ENCODE measurements around the gene OR5C1. TPM values are rescaled to one million over a fixed set of nuclear protein-coding genes. Genes with fewer than 3 reads are reported as not detected.

Gene OR5C1
- total RNA-seq (not detected), polyA plus RNA-seq (not detected)
- long read RNA-seq, donor 1, partial matches to known transcripts, result 0 of 1 reads
- long read RNA-seq, donor 1, other reads (novel, unspliced or antisense), result 0 of 1 reads
- long read RNA-seq, donor 2, result 0 reads

GRCh38 chr9:122788831-122789230 lies at the start of gene OR5C1:
Gene OR5C1, plus strand, starts transcription at chr9:122788933. Its CDS starts 0 bp downstream, at chr9:122788933.
- Histone ChIP-seq H3K27me3 (ENCODE audit: control insufficient read depth in 1 of 2, insufficient read depth in 2 of 2, low read length in 1 of 2) (no peaks in the 10 kb centered on the region), H3K4me1 (ENCODE audit: control insufficient read depth in 1 of 2, insufficient read depth in 2 of 2, low read length in 2 of 2) (no peaks in the 10 kb centered on the region), H3K27ac (ENCODE audit: low read depth in 1 of 2, low read length in 2 of 2) (no peak within 1 kb of the TSS), H3K36me3 (ENCODE audit: control insufficient read depth in 1 of 2, insufficient read depth in 2 of 2, low read length in 1 of 2) (no peaks in the 10 kb centered on the region), H3K9me3 (ENCODE audit: control insufficient read depth, low read length) (no peaks in the 10 kb centered on the region), H3K4me3 (ENCODE audit: low read length in 2 of 2) (no peak within 1 kb of the TSS)
- no peak for DNase-seq
- intact Hi-C loops (cut with DNase I), result no loop called here
- WGBS, 2 donors, result 94 to 95% methylated on average over 12 of the region's 12 CpGs
- ATAC-seq (ENCODE audit: low FRiP score), result no peak

GRCh38 chr9:122742003-122742402 lies 46.7 kb upstream of the OR5C1 start, which contains the start of gene OR1L6:
Gene OR1L6, plus strand, starts transcription at chr9:122742303. Its CDS starts 7,545 bp downstream, at chr9:122749848.
- Histone ChIP-seq H3K9me3 (ENCODE audit: control insufficient read depth, low read length) (peaks cover 5% of the 10 kb centered on the region), H3K36me3 (ENCODE audit: control insufficient read depth in 1 of 2, insufficient read depth in 2 of 2, low read length in 1 of 2) (no peaks in the 10 kb centered on the region), H3K27ac (ENCODE audit: low read depth in 1 of 2, low read length in 2 of 2) (no peak within 1 kb of the TSS), H3K4me3 (ENCODE audit: low read length in 2 of 2) (no peak within 1 kb of the TSS), H3K4me1 (ENCODE audit: control insufficient read depth in 1 of 2, insufficient read depth in 2 of 2, low read length in 2 of 2) (no peaks in the 10 kb centered on the region), H3K27me3 (ENCODE audit: control insufficient read depth in 1 of 2, insufficient read depth in 2 of 2, low read length in 1 of 2) (no peaks in the 10 kb centered on the region)
- WGBS, 2 donors, result 51 to 65% methylated on average over 6 of the region's 6 CpGs
- intact Hi-C loops (cut with DNase I), result no loop called here
- ATAC-seq (ENCODE audit: low FRiP score), result no peak
- DNase-seq, result no peak

GRCh38 chr9:122754825-122755224 lies 33.9 kb upstream of the OR5C1 start:
- DNase-seq, result no peak
- no peaks in the 10 kb centered on the region for H3K27me3 ChIP-seq (ENCODE audit: control insufficient read depth in 1 of 2, insufficient read depth in 2 of 2, low read length in 1 of 2)
- intact Hi-C loops (cut with DNase I), result no loop called here
- no peak for ATAC-seq (ENCODE audit: low FRiP score)
- no peaks in the 10 kb centered on the region for H3K4me1 ChIP-seq (ENCODE audit: control insufficient read depth in 1 of 2, insufficient read depth in 2 of 2, low read length in 2 of 2)
- H3K9me3 ChIP-seq (ENCODE audit: control insufficient read depth, low read length), result peaks cover 7% of the 10 kb centered on the region
- H3K27ac ChIP-seq (ENCODE audit: low read depth in 1 of 2, low read length in 2 of 2), result no peak overlapping the region
- no peak overlapping the region for H3K4me3 ChIP-seq (ENCODE audit: low read length in 2 of 2)
- 29% methylated on average over 2 of the region's 2 CpGs for WGBS, 2 donors
- no peaks in the 10 kb centered on the region for H3K36me3 ChIP-seq (ENCODE audit: control insufficient read depth in 1 of 2, insufficient read depth in 2 of 2, low read length in 1 of 2)

- whole genome bisulfite sequencing, 2 donors, result 75 to 80% methylated on average over 4 of the region's 4 CpGs
- Histone ChIP-seq H3K9me3 (ENCODE audit: control insufficient read depth, low read length) (peaks cover 7% of the 10 kb centered on the region), H3K36me3 (ENCODE audit: control insufficient read depth in 1 of 2, insufficient read depth in 2 of 2, low read length in 1 of 2) (no peaks in the 10 kb centered on the region), H3K27ac (ENCODE audit: low read depth in 1 of 2, low read length in 2 of 2) (no peak overlapping the region), H3K4me1 (ENCODE audit: control insufficient read depth in 1 of 2, insufficient read depth in 2 of 2, low read length in 2 of 2) (no peaks in the 10 kb centered on the region), H3K27me3 (ENCODE audit: control insufficient read depth in 1 of 2, insufficient read depth in 2 of 2, low read length in 1 of 2) (no peaks in the 10 kb centered on the region), H3K4me3 (ENCODE audit: low read length in 2 of 2) (no peak overlapping the region)
- intact Hi-C loops (cut with DNase I), result no loop called here
- no peak for DNase-seq
- no peak for ATAC-seq (ENCODE audit: low FRiP score)
Observed at GRCh38 chr9:122767817-122768216, 20.9 kb upstream of the OR5C1 start.

GRCh38 chr9:122777052-122777451 lies 11.7 kb upstream of the OR5C1 start:
- DNase-seq (no peak), ATAC-seq (ENCODE audit: low FRiP score) (no peak)
- Histone ChIP-seq H3K4me1 (ENCODE audit: control insufficient read depth in 1 of 2, insufficient read depth in 2 of 2, low read length in 2 of 2) (no peaks in the 10 kb centered on the region), H3K27ac (ENCODE audit: low read depth in 1 of 2, low read length in 2 of 2) (no peak overlapping the region), H3K9me3 (ENCODE audit: control insufficient read depth, low read length) (no peaks in the 10 kb centered on the region), H3K27me3 (ENCODE audit: control insufficient read depth in 1 of 2, insufficient read depth in 2 of 2, low read length in 1 of 2) (no peaks in the 10 kb centered on the region), H3K4me3 (ENCODE audit: low read length in 2 of 2) (no peak overlapping the region), H3K36me3 (ENCODE audit: control insufficient read depth in 1 of 2, insufficient read depth in 2 of 2, low read length in 1 of 2) (no peaks in the 10 kb centered on the region)
- 86 to 87% methylated on average over 8 of the region's 8 CpGs for WGBS, 2 donors
- intact Hi-C loops (cut with DNase I), result no loop called here

GRCh38 chr9:122777935-122778627 lies 10.7 kb upstream of the OR5C1 start:
- ATAC-seq (ENCODE audit: low FRiP score) (no peak), DNase-seq (no peak)
- Histone ChIP-seq H3K27me3 (ENCODE audit: control insufficient read depth in 1 of 2, insufficient read depth in 2 of 2, low read length in 1 of 2) (no peaks in the 10 kb centered on the region), H3K27ac (ENCODE audit: low read depth in 1 of 2, low read length in 2 of 2) (no peak overlapping the region), H3K4me1 (ENCODE audit: control insufficient read depth in 1 of 2, insufficient read depth in 2 of 2, low read length in 2 of 2) (no peaks in the 10 kb centered on the region), H3K36me3 (ENCODE audit: control insufficient read depth in 1 of 2, insufficient read depth in 2 of 2, low read length in 1 of 2) (no peaks in the 10 kb centered on the region), H3K4me3 (ENCODE audit: low read length in 2 of 2) (no peak overlapping the region), H3K9me3 (ENCODE audit: control insufficient read depth, low read length) (no peaks in the 10 kb centered on the region)
- 71 to 73% methylated on average over 3 of the region's 3 CpGs for WGBS, 2 donors
- intact Hi-C loops (cut with DNase I), result no loop called here

- intact Hi-C loops (cut with DNase I), result no loop called here
- ATAC-seq (ENCODE audit: low FRiP score) (no peak), DNase-seq (no peak)
- no peak overlapping the region for H3K4me3 ChIP-seq (ENCODE audit: low read length in 2 of 2)
- no peaks in the 10 kb centered on the region for H3K36me3 ChIP-seq (ENCODE audit: control insufficient read depth in 1 of 2, insufficient read depth in 2 of 2, low read length in 1 of 2)
- H3K27ac ChIP-seq (ENCODE audit: low read depth in 1 of 2, low read length in 2 of 2), result no peak overlapping the region
- no peaks in the 10 kb centered on the region for H3K9me3 ChIP-seq (ENCODE audit: control insufficient read depth, low read length)
- 82% methylated on average over 3 of the region's 3 CpGs for WGBS, 2 donors
- no peaks in the 10 kb centered on the region for H3K27me3 ChIP-seq (ENCODE audit: control insufficient read depth in 1 of 2, insufficient read depth in 2 of 2, low read length in 1 of 2)
- no peaks in the 10 kb centered on the region for H3K4me1 ChIP-seq (ENCODE audit: control insufficient read depth in 1 of 2, insufficient read depth in 2 of 2, low read length in 2 of 2)
Observed at GRCh38 chr9:122779181-122779580, 9.6 kb upstream of the OR5C1 start.

- Histone ChIP-seq H3K36me3 (ENCODE audit: control insufficient read depth in 1 of 2, insufficient read depth in 2 of 2, low read length in 1 of 2) (no peaks in the 10 kb centered on the region), H3K9me3 (ENCODE audit: control insufficient read depth, low read length) (no peaks in the 10 kb centered on the region), H3K27ac (ENCODE audit: low read depth in 1 of 2, low read length in 2 of 2) (no peak overlapping the region), H3K27me3 (ENCODE audit: control insufficient read depth in 1 of 2, insufficient read depth in 2 of 2, low read length in 1 of 2) (no peaks in the 10 kb centered on the region), H3K4me3 (ENCODE audit: low read length in 2 of 2) (no peak overlapping the region), H3K4me1 (ENCODE audit: control insufficient read depth in 1 of 2, insufficient read depth in 2 of 2, low read length in 2 of 2) (no peaks in the 10 kb centered on the region)
- no peak for ATAC-seq (ENCODE audit: low FRiP score)
- 68 to 73% methylated on average over 4 of the region's 4 CpGs for WGBS, 2 donors
- intact Hi-C loops (cut with DNase I), result no loop called here
- no peak for DNase-seq
Observed at GRCh38 chr9:122780026-122780425, 8.7 kb upstream of the OR5C1 start.

GRCh38 chr9:122781671-122782070 lies 7.1 kb upstream of the OR5C1 start:
- H3K27ac ChIP-seq (ENCODE audit: low read depth in 1 of 2, low read length in 2 of 2), result no peak overlapping the region
- intact Hi-C loops (cut with DNase I), result no loop called here

More at GRCh38 chr9:122781671-122782070, 7.1 kb upstream of the OR5C1 start:
- no peaks in the 10 kb centered on the region for H3K4me1 ChIP-seq (ENCODE audit: control insufficient read depth in 1 of 2, insufficient read depth in 2 of 2, low read length in 2 of 2)
- no peaks in the 10 kb centered on the region for H3K27me3 ChIP-seq (ENCODE audit: control insufficient read depth in 1 of 2, insufficient read depth in 2 of 2, low read length in 1 of 2)
- 58 to 59% methylated on average over 3 of the region's 3 CpGs for WGBS, 2 donors
- ATAC-seq (ENCODE audit: low FRiP score) (no peak), DNase-seq (no peak)
- H3K9me3 ChIP-seq (ENCODE audit: control insufficient read depth, low read length), result no peaks in the 10 kb centered on the region
- H3K4me3 ChIP-seq (ENCODE audit: low read length in 2 of 2), result no peak overlapping the region
- no peaks in the 10 kb centered on the region for H3K36me3 ChIP-seq (ENCODE audit: control insufficient read depth in 1 of 2, insufficient read depth in 2 of 2, low read length in 1 of 2)
